Mesothelial cell of epicardium (in vitro differentiated cells): ENCODE results near the gene TRMT2A. TPM values are rescaled to one million over a fixed set of nuclear protein-coding genes. Genes with fewer than 3 reads are reported as not detected.

Experiments
- DNase-seq, 2 experiments: peaks; one replicate each; pipeline ENCODE4 v3.0.0; 2021; ENCODE audit warnings: low spot score in 2 of 2; ENCODE audit not compliant: unreplicated experiment in 2 of 2
- H3K27ac Mint-ChIP-seq: 2 replicates; pipeline ENCODE4 v1.8.0; 2021; ENCODE audit warnings: mixed read lengths
- H3K27me3 Mint-ChIP-seq: 2 replicates; pipeline ENCODE4 v1.8.0; 2021; ENCODE audit warnings: low read depth, mixed read lengths
- H3K36me3 Mint-ChIP-seq: 2 replicates; pipeline ENCODE4 v1.8.0; 2021; ENCODE audit warnings: mixed read lengths
- H3K4me1 Mint-ChIP-seq: 2 replicates; pipeline ENCODE4 v1.8.0; 2021; ENCODE audit warnings: mixed read lengths
- H3K4me3 Mint-ChIP-seq: 2 replicates; pipeline ENCODE4 v1.8.0; 2021; ENCODE audit warnings: mild to moderate bottlenecking, moderate library complexity, mixed read lengths
- H3K9me3 Mint-ChIP-seq: 2 replicates; pipeline ENCODE4 v1.8.0; 2021; ENCODE audit warnings: mixed read lengths
- total RNA-seq: library from RNA; stranded (reverse); gene quantifications from 3 replicates; pipeline ENCODE4 v1.2.1, GENCODE V29; 2021
- TF ChIP-seq, protein P1 (sequence below): fragments of 200-600 bp; sonication (generic); IDR thresholded peaks from one replicate; pipeline ENCODE4 v1.5.0; 2021; ENCODE audit warnings: antibody characterized with exemption; ENCODE audit not compliant: unreplicated experiment

Gene TRMT2A
- total RNA-seq, 1 donor from 2014 or later, result 76.0 TPM

DNA sequence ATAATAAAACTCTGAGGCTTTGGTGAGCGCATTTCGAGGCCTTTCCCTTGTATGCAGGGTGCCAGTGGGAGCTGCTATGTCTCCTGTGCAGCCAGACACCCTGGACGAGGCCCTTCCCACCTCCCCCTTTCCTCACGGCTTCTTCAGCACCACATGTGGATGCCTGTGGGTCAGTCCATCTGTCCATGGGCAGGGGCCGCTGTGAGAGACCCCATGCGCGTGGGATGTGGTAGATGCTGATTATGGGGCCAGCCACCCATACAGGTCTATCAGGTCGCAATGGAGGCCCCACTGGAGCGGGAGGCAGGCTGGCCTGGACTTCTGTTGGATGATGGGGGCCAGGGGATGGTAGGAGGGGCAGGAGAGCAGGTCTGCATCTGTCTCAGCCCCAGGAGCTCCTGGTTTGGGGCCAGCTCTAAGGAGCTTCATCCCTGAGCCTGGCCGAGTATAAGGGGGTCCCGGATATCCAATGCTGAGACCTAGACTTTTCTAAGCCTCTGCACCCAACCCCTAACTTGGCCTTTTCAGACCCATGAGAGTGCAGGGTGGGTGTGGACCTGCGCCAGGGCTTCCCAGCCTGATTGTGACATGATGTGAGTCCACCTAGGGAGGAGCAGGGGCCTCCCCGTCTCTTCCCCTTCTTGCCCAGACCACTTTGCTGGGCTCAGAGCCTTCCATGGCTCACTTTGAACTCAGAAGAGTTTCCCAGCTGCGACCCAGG, 51.0 kb downstream of the TRMT2A start:
- Mint-ChIP-seq H3K9me3 (no peaks in the 10 kb centered on the region), H3K4me1 (no peaks in the 10 kb centered on the region), H3K27me3 (no peaks in the 10 kb centered on the region), H3K4me3 (no peak overlapping the region), H3K36me3 (peaks cover 2% of the 10 kb centered on the region), H3K27ac (no peak overlapping the region)
- TF ChIP-seq, protein P1, sequence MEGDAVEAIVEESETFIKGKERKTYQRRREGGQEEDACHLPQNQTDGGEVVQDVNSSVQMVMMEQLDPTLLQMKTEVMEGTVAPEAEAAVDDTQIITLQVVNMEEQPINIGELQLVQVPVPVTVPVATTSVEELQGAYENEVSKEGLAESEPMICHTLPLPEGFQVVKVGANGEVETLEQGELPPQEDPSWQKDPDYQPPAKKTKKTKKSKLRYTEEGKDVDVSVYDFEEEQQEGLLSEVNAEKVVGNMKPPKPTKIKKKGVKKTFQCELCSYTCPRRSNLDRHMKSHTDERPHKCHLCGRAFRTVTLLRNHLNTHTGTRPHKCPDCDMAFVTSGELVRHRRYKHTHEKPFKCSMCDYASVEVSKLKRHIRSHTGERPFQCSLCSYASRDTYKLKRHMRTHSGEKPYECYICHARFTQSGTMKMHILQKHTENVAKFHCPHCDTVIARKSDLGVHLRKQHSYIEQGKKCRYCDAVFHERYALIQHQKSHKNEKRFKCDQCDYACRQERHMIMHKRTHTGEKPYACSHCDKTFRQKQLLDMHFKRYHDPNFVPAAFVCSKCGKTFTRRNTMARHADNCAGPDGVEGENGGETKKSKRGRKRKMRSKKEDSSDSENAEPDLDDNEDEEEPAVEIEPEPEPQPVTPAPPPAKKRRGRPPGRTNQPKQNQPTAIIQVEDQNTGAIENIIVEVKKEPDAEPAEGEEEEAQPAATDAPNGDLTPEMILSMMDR, result no peak
- DNase-seq, result no peak

DNA sequence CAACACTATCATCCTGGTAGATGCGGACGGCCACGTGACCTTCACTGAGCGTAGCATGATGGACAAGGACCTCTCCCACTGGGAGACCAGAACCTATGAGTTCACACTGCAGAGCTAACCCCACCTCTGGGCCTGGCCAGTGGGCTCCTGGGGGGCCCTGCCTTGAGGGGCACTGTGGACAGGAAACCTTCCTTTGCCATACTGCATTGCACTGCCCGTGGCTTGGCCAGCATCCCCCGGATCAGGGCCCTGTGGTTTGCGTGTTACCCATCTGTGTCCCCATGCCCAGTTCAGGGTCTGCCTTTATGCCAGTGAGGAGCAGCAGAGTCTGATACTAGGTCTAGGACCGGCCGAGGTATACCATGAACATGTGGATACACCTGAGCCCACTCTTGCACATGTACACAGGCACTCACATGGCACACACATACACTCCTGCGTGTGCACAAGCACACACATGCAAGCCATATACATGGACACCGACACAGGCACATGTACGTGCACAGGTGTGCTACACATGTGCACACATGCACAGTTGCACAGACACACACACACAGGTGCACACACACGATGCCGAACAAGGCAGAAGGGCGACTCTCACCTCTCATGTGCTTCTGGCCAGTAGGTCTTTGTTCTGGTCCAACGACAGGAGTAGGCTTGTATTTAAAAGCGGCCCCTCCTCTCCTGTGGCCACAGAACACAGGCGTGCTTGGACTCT, 52.3 kb downstream of the TRMT2A start:
- Mint-ChIP-seq H3K4me3 (no peak overlapping the region), H3K4me1 (no peaks in the 10 kb centered on the region), H3K9me3 (no peaks in the 10 kb centered on the region), H3K27ac (no peak overlapping the region), H3K36me3 (peaks cover 2% of the 10 kb centered on the region), H3K27me3 (no peaks in the 10 kb centered on the region)
- TF ChIP-seq, protein P1, result no peak
- no peak for DNase-seq

GRCh38 chr22:20064140-20064480, 52.9 kb downstream of the TRMT2A start:
- DNase-seq, result no peak
- no peak overlapping the region for H3K27ac Mint-ChIP-seq

GRCh38 chr22:20063271-20064139, 53.5 kb downstream of the TRMT2A start:
- H3K36me3 Mint-ChIP-seq, result peaks cover 4% of the 10 kb centered on the region
- TF ChIP-seq, protein P1, result no peak
- H3K27ac Mint-ChIP-seq, result no peak overlapping the region
- no peaks in the 10 kb centered on the region for H3K9me3 Mint-ChIP-seq
- no peaks in the 10 kb centered on the region for H3K27me3 Mint-ChIP-seq
- no peak for DNase-seq
- H3K4me3 Mint-ChIP-seq, result no peak overlapping the region
- H3K4me1 Mint-ChIP-seq, result peaks cover 4% of the 10 kb centered on the region

More at GRCh38 chr22:20064140-20064480, 52.9 kb downstream of the TRMT2A start:
- Mint-ChIP-seq H3K36me3 (peaks cover 2% of the 10 kb centered on the region), H3K4me1 (no peaks in the 10 kb centered on the region), H3K27me3 (no peaks in the 10 kb centered on the region), H3K4me3 (no peak overlapping the region), H3K9me3 (no peaks in the 10 kb centered on the region)
- TF ChIP-seq, protein P1, result no peak

DNA sequence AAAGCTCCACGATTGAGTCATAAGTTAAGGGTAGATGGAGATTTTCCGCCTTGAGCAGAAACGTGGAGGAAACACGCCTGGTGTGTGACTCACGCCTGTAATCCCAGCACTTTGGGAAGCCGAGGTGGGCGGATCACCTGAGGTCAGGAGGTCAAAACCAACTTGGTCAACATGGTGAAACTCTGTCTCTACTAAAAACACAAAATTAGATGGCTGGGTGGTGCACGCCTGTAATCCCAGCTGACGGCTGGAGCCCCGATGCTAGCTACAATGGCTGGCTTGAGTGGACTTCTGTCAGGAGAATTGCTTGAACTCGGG, 54.3 kb downstream of the TRMT2A start:
- TF ChIP-seq, protein P1, result no peak
- H3K4me3 Mint-ChIP-seq, result no peak overlapping the region
- no peaks in the 10 kb centered on the region for H3K27me3 Mint-ChIP-seq
- DNase-seq, result no peak
- H3K27ac Mint-ChIP-seq, result no peak overlapping the region
- peaks cover 4% of the 10 kb centered on the region for H3K4me1 Mint-ChIP-seq
- no peaks in the 10 kb centered on the region for H3K9me3 Mint-ChIP-seq
- H3K36me3 Mint-ChIP-seq, result peaks cover 4% of the 10 kb centered on the region
